Stomach (tissue), 4 donors: ENCODE measurements around the gene NRP1.

Experiments used
- CTCF ChIP-seq, 7 experiments: fragments of 450-650 bp in 4 of 7; fragments of 200-600 bp in 3 of 7; sonication (generic) in 3 of 7; IDR thresholded peaks; one replicate each; pipeline ENCODE4 v1.5.1; 2016 to 2019; ENCODE audit warnings: antibody characterized with exemption in 7 of 7, control low read depth in 2 of 7, mild to moderate bottlenecking in 1 of 7
- EP300 ChIP-seq: sonication (generic); formaldehyde crosslinking; IDR thresholded peaks from one replicate; pipeline ENCODE4 v1.6.1; 2017; ENCODE audit warnings: antibody characterized with exemption
- POLR2AphosphoS5 ChIP-seq, 3 donors: sonication (generic); formaldehyde crosslinking; IDR thresholded peaks; one replicate each; pipeline ENCODE4 v1.6.1; 2016; ENCODE audit warnings: antibody characterized with exemption in 3 of 3

DNA sequence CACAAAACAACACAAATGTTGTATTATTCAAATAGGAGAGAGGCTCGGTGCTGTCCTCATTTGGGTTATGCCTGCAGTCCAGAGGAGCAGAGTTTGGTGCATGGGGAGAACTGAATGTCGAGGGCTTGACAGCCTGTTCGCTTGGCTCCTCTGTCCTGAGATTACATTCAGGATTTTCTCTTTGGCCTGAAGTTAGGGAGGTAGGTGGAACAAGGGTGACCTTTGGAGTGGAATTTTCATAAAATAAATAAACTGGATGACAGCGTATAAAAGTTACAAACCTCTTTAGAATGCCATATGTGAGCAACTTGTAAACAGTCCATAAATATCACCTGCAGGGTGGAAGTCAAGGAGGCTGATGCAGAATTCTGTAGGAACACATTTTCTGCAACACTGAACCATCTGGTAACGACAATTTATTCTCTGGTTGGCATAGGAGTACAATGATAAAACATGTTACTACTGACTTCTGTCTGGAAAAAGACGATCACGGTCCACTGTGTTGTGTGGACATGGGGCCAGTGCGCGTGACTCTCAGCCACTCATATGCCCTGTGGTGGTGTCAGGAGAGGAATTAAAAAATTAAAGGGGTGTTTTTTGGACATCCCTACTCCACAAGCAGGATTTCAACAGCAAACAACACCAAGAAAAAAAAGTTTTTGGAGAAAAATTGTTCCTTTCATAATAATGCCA, 33.2 kb downstream of the NRP1 start:
- no peak for TF ChIP-seq CTCF (IDR thresholded peaks at IDR 0.05)
- TF ChIP-seq EP300: no peak
- no peak for TF ChIP-seq POLR2AphosphoS5 (IDR thresholded peaks at IDR 0.05)
